ENCODE data around the gene PSME2. TPM values are rescaled to one million over a fixed set of nuclear protein-coding genes. Genes with fewer than 3 reads are reported as not detected.

PSME2 gene
- total and polyA plus RNA-seq, 7 donors: 30.1 to 179 (median 76.4) TPM

- no peaks in the 10 kb centered on the region for H3K9me3 ChIP-seq
- intact Hi-C loops (cut with DNase I): loop anchor here (2.0 to 10.0 kb wide), 3 partner anchors 15 to 119 kb away; no protein-coding TSS in a partner anchor
Observed at GRCh38 chr14:24093901-24094840, 52.2 kb downstream of the PSME2 start, which contains the start of gene PCK2. Gene PCK2, plus strand, starts transcription at chr14:24094311. Its CDS starts 95 bp downstream, at chr14:24094406.

More at GRCh38 chr14:24093901-24094840, 52.2 kb downstream of the PSME2 start, which contains the start of gene PCK2:
- DNase-seq: peak; percentile 94 to 96
- Histone ChIP-seq H3K27me3 (ENCODE audit: insufficient read depth in 3 of 3, low read length in 2 of 3) (no peaks in the 10 kb centered on the region), H3K36me3 (ENCODE audit: insufficient read depth in 1 of 2, low read depth in 1 of 2) (no peaks in the 10 kb centered on the region), H3K27ac (peak within 1 kb of the TSS; percentile 75), H3K4me1 (peaks cover 6% of the 10 kb centered on the region), H3K4me3 (peak within 1 kb of the TSS; percentile 80)
- peak; percentile 87 to 92 (median 88) for ATAC-seq
- no peak for TF ChIP-seq CTCF (IDR thresholded peaks at IDR 0.05)
- WGBS, 3 donors: 1 to 4% (median 1%) methylated on average over 48 to 68 of the region's 68 CpGs

Other genes with a start within 250 kb of the PSME2 start
Only the 30 nearest of the 31 such genes appear.
- 10 to 100 TPM; 24.6 to 57.3 (median 39.5) TPM for gene DHRS4, start 192.8 kb downstream of the PSME2 start, total RNA-seq
- gene DHRS4, start 192.8 kb downstream of the PSME2 start, polyA plus RNA-seq: 10 to 100 TPM; 18.9 to 76.7 (median 39.0) TPM
- gene DHRS4L2, start 157.7 kb downstream of the PSME2 start, total RNA-seq: 10 to 100 TPM; 25.9 to 43.4 (median 31.9) TPM
- gene DHRS4L2, start 157.7 kb downstream of the PSME2 start, polyA plus RNA-seq: 10 to 100 TPM; 19.4 to 62.0 (median 30.8) TPM
- gene CARMIL3, start 94.6 kb downstream of the PSME2 start, total RNA-seq: under 1 TPM in 3 of 4 donors, not detected in 1; 0.04 to 0.10 (median 0.06) TPM
- gene CARMIL3, start 94.6 kb downstream of the PSME2 start, polyA plus RNA-seq: under 1 TPM in 2 of 3 donors, not detected in 1; 0.08 to 0.19 TPM
- gene CPNE6, start 75.0 kb downstream of the PSME2 start, total RNA-seq: not detected
- gene CPNE6, start 75.0 kb downstream of the PSME2 start, polyA plus RNA-seq: under 1 TPM in 1 of 3 donors, not detected in 2; 0.06 TPM
- 1 to 10 TPM; 2.1 to 4.5 (median 2.7) TPM for gene PCK2, start 52.3 kb downstream of the PSME2 start, total RNA-seq
- 1 to 10 TPM; 2.0 to 2.7 (median 2.0) TPM for gene PCK2, start 52.3 kb downstream of the PSME2 start, polyA plus RNA-seq
- 10 to 100 TPM; 48.8 to 73.5 (median 68.6) TPM for gene DCAF11, start 31.8 kb downstream of the PSME2 start, total RNA-seq
- 10 to 100 TPM; 34.7 to 66.4 (median 35.4) TPM for gene DCAF11, start 31.8 kb downstream of the PSME2 start, polyA plus RNA-seq
- 1 to 10 TPM; 1.5 to 3.6 (median 2.5) TPM for gene NRL, start 31.7 kb downstream of the PSME2 start, total RNA-seq
- gene NRL, start 31.7 kb downstream of the PSME2 start, polyA plus RNA-seq: 1 to 10 TPM; 1.2 to 5.1 (median 2.4) TPM
- gene FITM1, start 16.0 kb downstream of the PSME2 start, total RNA-seq: 100 to 1,000 TPM in 3 of 4 donors, 10 to 100 TPM in 1; 72.8 to 167 (median 137) TPM
- 100 to 1,000 TPM; 100 to 163 (median 113) TPM for gene FITM1, start 16.0 kb downstream of the PSME2 start, polyA plus RNA-seq
- gene PSME1, start 10.4 kb downstream of the PSME2 start, total RNA-seq: 100 to 1,000 TPM in 1 of 4 donors, 10 to 100 TPM in 3; 49.2 to 122 (median 80.3) TPM
- 100 to 1,000 TPM in 1 of 3 donors, 10 to 100 TPM in 2; 73.0 to 106 (median 92.6) TPM for gene PSME1, start 10.4 kb downstream of the PSME2 start, polyA plus RNA-seq
- 10 to 100 TPM; 18.0 to 67.5 (median 36.1) TPM for gene EMC9, start 5.0 kb downstream of the PSME2 start, total RNA-seq
- gene EMC9, start 5.0 kb downstream of the PSME2 start, polyA plus RNA-seq: 10 to 100 TPM; 17.2 to 35.5 (median 30.9) TPM
- gene RNF31, start 888 bp upstream of the PSME2 start, total RNA-seq: 10 to 100 TPM; 46.4 to 81.5 (median 64.7) TPM
- gene RNF31, start 888 bp upstream of the PSME2 start, polyA plus RNA-seq: 10 to 100 TPM; 43.3 to 57.3 (median 55.7) TPM
- 10 to 100 TPM; 10.4 to 21.6 (median 15.1) TPM for gene IRF9, start 14.7 kb upstream of the PSME2 start, total RNA-seq
- 10 to 100 TPM in 2 of 3 donors, 1 to 10 TPM in 1; 7.9 to 14.2 (median 11.8) TPM for gene IRF9, start 14.7 kb upstream of the PSME2 start, polyA plus RNA-seq
- gene REC8, start 25.5 kb upstream of the PSME2 start, total RNA-seq: 1 to 10 TPM; 1.0 to 1.6 (median 1.3) TPM
- 1 to 10 TPM in 1 of 3 donors, under 1 TPM in 2; 0.13 to 1.2 (median 0.86) TPM for gene REC8, start 25.5 kb upstream of the PSME2 start, polyA plus RNA-seq
- 10 to 100 TPM; 35.7 to 75.9 (median 51.1) TPM for gene IPO4, start 42.2 kb upstream of the PSME2 start, total RNA-seq
- 10 to 100 TPM; 28.8 to 99.7 (median 62.4) TPM for gene IPO4, start 42.2 kb upstream of the PSME2 start, polyA plus RNA-seq
- gene TM9SF1, start 48.8 kb upstream of the PSME2 start, total RNA-seq: 10 to 100 TPM; 21.0 to 22.7 (median 21.8) TPM
- gene TM9SF1, start 48.8 kb upstream of the PSME2 start, polyA plus RNA-seq: 10 to 100 TPM; 21.7 to 43.4 (median 31.7) TPM
- not detected for gene TSSK4, start 59.1 kb upstream of the PSME2 start, total RNA-seq
- under 1 TPM in 2 of 3 donors, not detected in 1; 0.05 to 0.06 TPM for gene TSSK4, start 59.1 kb upstream of the PSME2 start, polyA plus RNA-seq
- gene CHMP4A, start 66.9 kb upstream of the PSME2 start, total RNA-seq: 10 to 100 TPM; 12.3 to 18.2 (median 15.7) TPM
- 10 to 100 TPM; 29.6 to 42.1 (median 29.9) TPM for gene CHMP4A, start 66.9 kb upstream of the PSME2 start, polyA plus RNA-seq
- 10 to 100 TPM in 3 of 4 donors, 1 to 10 TPM in 1; 9.4 to 16.3 (median 12.1) TPM for gene MDP1, start 69.5 kb upstream of the PSME2 start, total RNA-seq
- 10 to 100 TPM in 2 of 3 donors, 1 to 10 TPM in 1; 6.2 to 19.7 (median 13.0) TPM for gene MDP1, start 69.5 kb upstream of the PSME2 start, polyA plus RNA-seq
- 100 to 1,000 TPM; 135 to 206 (median 159) TPM for gene NEDD8, start 85.8 kb upstream of the PSME2 start, total RNA-seq
- 100 to 1,000 TPM; 214 to 315 (median 297) TPM for gene NEDD8, start 85.8 kb upstream of the PSME2 start, polyA plus RNA-seq
- gene GMPR2, start 86.3 kb upstream of the PSME2 start, total RNA-seq: 10 to 100 TPM; 19.7 to 33.1 (median 27.9) TPM
- gene GMPR2, start 86.3 kb upstream of the PSME2 start, polyA plus RNA-seq: 10 to 100 TPM; 17.7 to 24.0 (median 21.7) TPM
- 10 to 100 TPM; 36.6 to 69.6 (median 65.2) TPM for gene TINF2, start 96.0 kb upstream of the PSME2 start, total RNA-seq
- 100 to 1,000 TPM in 1 of 3 donors, 10 to 100 TPM in 2; 37.8 to 103 (median 48.3) TPM for gene TINF2, start 96.0 kb upstream of the PSME2 start, polyA plus RNA-seq
- gene TGM1, start 116.6 kb upstream of the PSME2 start, total RNA-seq: under 1 TPM in 3 of 4 donors, not detected in 1; 0.25 to 0.50 (median 0.32) TPM
- gene TGM1, start 116.6 kb upstream of the PSME2 start, polyA plus RNA-seq: 1 to 10 TPM in 1 of 3 donors, under 1 TPM in 2; 0.17 to 1.3 (median 0.86) TPM
- gene RABGGTA, start 125.0 kb upstream of the PSME2 start, total RNA-seq: 10 to 100 TPM; 16.9 to 17.8 (median 17.3) TPM
- gene RABGGTA, start 125.0 kb upstream of the PSME2 start, polyA plus RNA-seq: 10 to 100 TPM; 15.1 to 36.2 (median 18.9) TPM
- gene DHRS1, start 153.2 kb upstream of the PSME2 start, total RNA-seq: 1 to 10 TPM; 1.9 to 3.4 (median 2.7) TPM
- 1 to 10 TPM; 1.5 to 6.4 (median 3.4) TPM for gene DHRS1, start 153.2 kb upstream of the PSME2 start, polyA plus RNA-seq
- gene NOP9, start 153.2 kb upstream of the PSME2 start, total RNA-seq: 10 to 100 TPM; 36.7 to 38.8 (median 37.7) TPM
- 10 to 100 TPM; 11.4 to 29.8 (median 16.1) TPM for gene NOP9, start 153.2 kb upstream of the PSME2 start, polyA plus RNA-seq
- 1 to 10 TPM in 3 of 4 donors, under 1 TPM in 1; 0.95 to 2.5 (median 1.8) TPM for gene CIDEB, start 161.4 kb upstream of the PSME2 start, total RNA-seq
- gene CIDEB, start 161.4 kb upstream of the PSME2 start, polyA plus RNA-seq: 1 to 10 TPM; 1.2 to 2.1 (median 1.3) TPM
- gene LTB4R2, start 163.5 kb upstream of the PSME2 start, total RNA-seq: 1 to 10 TPM in 3 of 4 donors, under 1 TPM in 1; 0.96 to 2.3 (median 1.7) TPM
- gene LTB4R2, start 163.5 kb upstream of the PSME2 start, polyA plus RNA-seq: under 1 TPM; 0.08 to 0.57 (median 0.32) TPM
- 1 to 10 TPM; 1.1 to 2.1 (median 2.0) TPM for gene LTB4R, start 164.9 kb upstream of the PSME2 start, total RNA-seq
- gene LTB4R, start 164.9 kb upstream of the PSME2 start, polyA plus RNA-seq: 1 to 10 TPM in 1 of 3 donors, under 1 TPM in 2; 0.35 to 2.0 (median 0.65) TPM
- gene ADCY4, start 188.5 kb upstream of the PSME2 start, total RNA-seq: 10 to 100 TPM in 3 of 4 donors, 1 to 10 TPM in 1; 8.6 to 13.9 (median 11.2) TPM
- gene ADCY4, start 188.5 kb upstream of the PSME2 start, polyA plus RNA-seq: 10 to 100 TPM in 1 of 3 donors, 1 to 10 TPM in 2; 7.0 to 10.8 (median 7.7) TPM
- gene RIPK3, start 193.4 kb upstream of the PSME2 start, total RNA-seq: 1 to 10 TPM; 1.1 to 1.9 (median 1.4) TPM
- 1 to 10 TPM in 1 of 3 donors, under 1 TPM in 2; 0.94 to 1.7 (median 0.97) TPM for gene RIPK3, start 193.4 kb upstream of the PSME2 start, polyA plus RNA-seq